Left lobe of liver (tissue), 2 donors: Measurements from ENCODE around the gene ANTXR1. TPM values are rescaled to one million over a fixed set of nuclear protein-coding genes. Genes with fewer than 3 reads are reported as not detected.
A peak's percentile ranks its signal among the peaks of the same experiment; 100 is the strongest.

Experiments used
- ATAC-seq: fragments of 200-7000 bp; cut with Tn5 transposase; one replicate; pipeline ENCODE4 v1.9.1; 2020; ENCODE audit warnings: mild to moderate bottlenecking, moderate library complexity
- DNase-seq: peaks from one replicate; pipeline ENCODE4 v3.0.0-alpha.2; 2020; ENCODE audit warnings: low spot score
- total RNA-seq: library from RNA; stranded (reverse); gene quantifications from one replicate; pipeline ENCODE4 v1.2.1, GENCODE V29; 2021
- donor health status: DM: no; HTN: no; CAD: no; lungs with moderate emphysema.
- donor health status: DM: no; HTN: yes; CAD: no.

The ANTXR1 gene
- total RNA-seq, 1 donor from 2014 or later = 2.2 TPM

- no peak for ATAC-seq
- no peak for DNase-seq
Measured at GRCh38 chr2:69092857-69093256, 79.9 kb downstream of the ANTXR1 start.

GRCh38 chr2:69095305-69095704, 82.3 kb downstream of the ANTXR1 start:
- ATAC-seq (no peak), DNase-seq (no peak)

DNA sequence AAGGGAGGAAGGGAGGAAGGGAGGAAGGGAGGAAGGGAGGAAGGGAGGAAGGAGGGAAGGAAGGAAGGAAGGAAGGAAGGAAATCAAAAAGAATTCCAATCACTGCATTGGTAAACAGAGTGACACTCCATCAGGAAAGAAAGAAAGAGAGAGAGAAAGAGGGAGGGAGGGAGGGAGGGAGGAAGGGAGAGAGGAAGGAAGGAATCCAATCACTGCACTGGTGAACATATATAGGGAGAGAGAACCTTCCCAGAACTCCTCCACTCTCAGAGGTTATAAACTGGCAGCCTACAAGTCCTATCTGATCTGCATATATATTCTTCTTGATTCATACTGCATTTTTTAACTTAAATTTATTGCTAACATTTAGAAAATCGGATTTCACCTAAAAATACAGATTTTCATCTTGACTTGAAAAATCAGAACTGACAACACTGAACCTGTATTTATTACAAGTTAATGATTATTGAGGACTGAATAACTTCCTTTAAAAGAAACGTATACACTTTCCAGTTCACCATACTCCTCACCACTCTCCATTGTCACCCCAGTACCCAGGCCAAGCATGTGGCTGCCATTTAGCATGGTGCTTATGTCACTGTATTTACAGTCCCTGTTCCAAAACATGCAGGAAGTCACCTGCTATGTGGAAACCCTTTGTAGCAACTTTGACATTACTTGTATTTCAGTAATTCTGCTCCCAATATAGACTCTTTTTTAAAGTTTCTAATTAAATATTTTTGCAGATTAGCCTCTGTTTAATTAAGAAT, 83.5 kb downstream of the ANTXR1 start:
- DNase-seq (no peak), ATAC-seq (no peak)

- no peak for DNase-seq
- peak; percentile 63 for ATAC-seq
Measured at GRCh38 chr2:69097148-69097610, 84.2 kb downstream of the ANTXR1 start.

DNA sequence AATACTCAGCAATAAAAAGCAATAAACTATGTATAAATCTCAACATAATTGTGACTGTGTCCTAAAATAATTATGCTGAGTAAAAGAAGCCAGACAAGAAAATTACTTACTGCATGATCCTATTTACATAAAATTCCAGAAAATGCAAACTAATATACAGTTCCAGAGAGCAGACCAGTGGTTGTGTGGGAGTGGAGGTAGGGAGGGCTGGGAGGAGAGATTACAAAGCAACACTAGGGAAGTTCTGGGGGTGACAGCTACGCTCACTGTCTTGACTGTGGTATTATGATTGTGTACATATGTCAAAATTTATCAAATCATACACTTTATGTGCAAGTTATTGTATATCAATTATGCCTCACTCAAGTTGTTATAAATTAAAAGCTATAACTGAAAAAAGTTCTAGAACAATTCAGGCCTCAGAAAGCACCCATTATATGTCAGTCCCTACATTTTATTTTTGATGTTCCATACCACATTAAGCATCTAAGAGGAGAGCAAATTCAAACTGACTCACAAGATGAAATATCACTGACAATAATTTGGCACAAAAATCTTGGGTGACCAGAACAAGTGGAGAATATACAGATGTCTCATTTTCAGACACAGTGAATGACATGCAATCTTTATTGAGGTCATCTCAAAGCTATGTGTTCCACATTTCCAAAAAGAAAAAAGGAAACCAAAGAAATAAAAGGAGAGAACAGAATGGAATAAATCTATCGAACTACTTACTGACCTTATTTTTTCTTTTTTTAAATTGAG, 85.1 kb downstream of the ANTXR1 start:
- DNase-seq = no peak
- ATAC-seq = no peak

DNA sequence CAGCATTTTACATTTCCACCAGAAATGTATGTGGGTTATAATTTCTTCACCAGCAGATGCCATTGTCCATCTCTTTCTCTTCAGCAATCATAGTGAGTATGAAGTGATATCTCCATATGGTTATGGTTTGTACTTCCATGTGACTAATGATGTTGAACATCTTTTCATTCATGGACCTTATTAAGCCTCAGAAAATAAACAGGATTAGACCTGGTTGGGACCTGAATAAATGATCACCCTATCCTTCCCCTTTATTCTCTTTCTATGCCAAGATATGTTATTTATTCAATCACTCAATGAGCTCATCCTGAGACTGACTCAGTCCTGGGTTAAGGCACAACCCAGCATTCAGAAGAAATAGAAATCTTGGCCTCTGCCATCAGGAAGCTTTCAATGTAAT, 86.6 kb downstream of the ANTXR1 start:
- DNase-seq (no peak), ATAC-seq (no peak)

- DNase-seq = no peak
- ATAC-seq = no peak
Measured at GRCh38 chr2:69100220-69100723, 87.3 kb downstream of the ANTXR1 start.

GRCh38 chr2:69102041-69102593, 89.1 kb downstream of the ANTXR1 start:
- DNase-seq (no peak), ATAC-seq (no peak)

DNA sequence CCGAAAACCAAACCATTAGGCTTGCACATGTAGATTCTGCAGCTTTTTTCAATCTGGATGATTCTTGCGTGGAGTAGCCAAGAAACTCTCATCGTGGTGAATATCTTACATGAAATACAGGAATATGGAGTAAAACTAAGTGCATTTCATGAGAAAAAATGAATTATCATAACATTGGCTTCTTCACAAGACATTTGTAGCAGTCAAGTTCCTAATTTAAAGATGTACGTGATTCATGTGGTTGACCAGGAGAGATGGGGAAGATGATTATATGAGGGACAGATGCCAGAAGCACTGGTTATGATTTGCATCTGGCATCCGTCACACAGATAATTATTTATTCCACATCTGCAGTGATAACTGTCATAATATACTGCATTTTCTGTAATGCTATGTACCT, 90.4 kb downstream of the ANTXR1 start:
- no peak for DNase-seq
- no peak for ATAC-seq

- DNase-seq (no peak), ATAC-seq (no peak)
Measured at GRCh38 chr2:69104261-69104660, 91.3 kb downstream of the ANTXR1 start.

DNA sequence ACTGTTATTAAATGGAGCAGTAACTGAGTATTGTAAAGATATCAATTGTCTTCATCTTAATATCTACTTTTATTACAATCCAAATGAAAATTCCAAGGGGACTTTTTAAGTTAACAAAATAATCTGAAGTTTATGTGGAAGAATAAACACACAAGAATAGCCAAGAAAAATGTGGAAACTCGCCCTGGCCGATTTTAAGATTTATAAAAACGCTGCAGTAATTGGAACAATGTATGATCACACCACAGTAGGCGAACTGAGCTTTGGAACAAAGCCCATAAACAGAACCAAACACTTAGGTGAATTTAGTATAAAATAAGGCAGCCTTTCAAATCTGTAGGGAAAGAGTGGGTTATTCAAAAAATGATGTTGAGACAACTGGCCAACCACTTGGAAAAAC, 96.3 kb downstream of the ANTXR1 start:
- DNase-seq = no peak
- ATAC-seq = no peak

GRCh38 chr2:69111076-69111475, 98.1 kb downstream of the ANTXR1 start:
- DNase-seq (no peak), ATAC-seq (no peak)

- DNase-seq = no peak
- ATAC-seq = no peak
Measured at GRCh38 chr2:69113627-69114026, 100.6 kb downstream of the ANTXR1 start.

DNA sequence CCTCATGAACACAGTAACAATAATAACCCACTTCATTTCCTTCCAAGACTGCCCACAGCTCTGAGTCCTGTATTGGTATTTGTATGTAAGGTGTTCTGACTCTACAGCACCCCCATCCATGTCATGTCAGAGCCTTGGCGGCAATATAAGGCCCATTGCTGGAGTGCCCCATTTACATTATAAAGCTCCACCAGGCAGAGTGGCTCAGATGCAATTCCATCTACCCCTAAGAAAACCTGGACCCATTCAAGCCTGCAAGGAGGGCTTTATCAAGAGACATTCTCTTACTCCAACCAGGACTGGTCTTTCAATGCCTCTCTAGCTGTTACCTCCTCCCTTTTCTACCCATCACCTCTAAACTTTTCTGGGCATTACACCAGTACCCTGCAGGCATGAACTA, 101.6 kb downstream of the ANTXR1 start:
- ATAC-seq = no peak
- DNase-seq = no peak

GRCh38 chr2:69116438-69116837, 103.5 kb downstream of the ANTXR1 start:
- DNase-seq = no peak
- no peak for ATAC-seq

DNA sequence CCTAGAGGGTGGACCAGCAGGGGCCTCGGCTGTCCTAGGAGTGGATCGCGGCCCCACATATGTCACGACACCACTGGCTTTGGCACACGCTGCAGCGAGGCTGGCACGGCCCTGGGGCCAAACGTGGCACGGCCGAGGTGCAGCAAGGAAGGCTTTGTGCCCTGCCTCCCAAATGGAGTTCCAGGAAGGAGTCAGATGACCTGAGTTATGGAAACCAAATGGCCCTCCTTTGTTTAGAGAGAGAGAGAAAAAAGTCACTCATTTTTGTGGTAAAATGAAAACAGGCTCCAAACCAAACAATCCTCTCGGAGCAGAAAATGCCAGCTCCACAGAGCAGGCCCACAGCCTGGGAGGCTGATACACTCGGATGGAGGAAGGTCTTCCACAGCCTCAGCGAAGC, 105.6 kb downstream of the ANTXR1 start:
- ATAC-seq (no peak), DNase-seq (no peak)

DNA sequence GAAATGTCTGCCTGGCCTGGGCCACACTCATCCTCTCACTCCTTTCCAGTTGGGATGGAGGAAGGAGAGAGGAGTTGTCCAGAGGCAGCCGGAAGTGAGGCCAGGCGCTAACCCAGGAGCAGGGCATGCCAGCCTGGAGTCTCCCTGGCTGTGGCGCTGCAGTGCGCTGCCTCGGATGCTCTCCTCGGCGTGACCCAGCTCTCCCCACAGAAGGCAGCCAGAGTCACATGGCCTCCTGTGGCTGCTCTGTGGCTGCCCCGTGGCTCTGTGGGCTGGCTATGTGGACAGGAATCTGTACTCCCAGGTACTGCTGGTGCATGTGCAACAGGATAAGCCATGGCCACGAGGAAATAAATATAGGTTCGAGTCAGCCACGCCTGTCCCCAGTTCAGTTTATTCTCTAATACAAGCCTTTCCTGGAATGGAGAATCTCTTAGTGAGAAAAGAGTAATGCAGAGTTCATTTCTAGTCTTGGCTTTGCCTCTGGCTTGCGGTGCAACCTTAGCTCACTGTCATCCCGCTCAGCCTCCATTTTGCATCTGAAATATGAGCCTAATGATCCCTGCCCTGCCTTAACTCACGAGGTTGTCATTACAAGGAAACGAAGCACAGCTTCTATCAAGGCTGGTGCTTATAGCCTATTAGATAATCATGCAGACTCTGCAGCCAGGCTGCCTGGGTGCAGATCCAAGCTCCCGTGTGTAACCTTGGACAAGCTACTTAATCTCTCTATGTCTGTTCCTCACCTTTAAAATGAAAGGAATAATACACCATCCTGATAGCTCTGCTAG, 106.3 kb downstream of the ANTXR1 start:
- ATAC-seq (no peak), DNase-seq (no peak)

GRCh38 chr2:69122271-69122670, 109.3 kb downstream of the ANTXR1 start:
- DNase-seq = no peak
- no peak for ATAC-seq

- ATAC-seq = no peak
- no peak for DNase-seq
Measured at GRCh38 chr2:69123182-69123581, 110.2 kb downstream of the ANTXR1 start.

- no peak for ATAC-seq
- DNase-seq = no peak
Measured at GRCh38 chr2:69124343-69124742, 111.4 kb downstream of the ANTXR1 start.

DNA sequence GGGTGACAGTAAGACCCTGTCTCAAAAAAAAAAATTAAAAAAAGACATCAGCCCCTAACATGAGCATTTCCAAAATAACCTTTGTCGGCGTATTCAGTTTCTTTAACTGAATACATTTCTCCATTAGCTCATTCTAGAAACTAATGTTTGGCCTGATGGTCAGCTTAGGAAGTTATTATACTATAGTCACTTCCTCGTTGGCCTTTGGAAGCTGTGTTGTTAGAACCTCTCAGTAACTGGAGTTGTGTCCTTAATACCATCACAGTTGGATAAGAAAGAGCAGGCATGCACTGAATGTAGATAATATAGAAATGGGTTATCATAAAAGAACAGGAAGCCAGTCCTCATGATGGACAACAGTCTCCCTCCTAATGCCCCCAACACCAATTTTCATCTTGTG, 112.8 kb downstream of the ANTXR1 start:
- no peak for ATAC-seq
- no peak for DNase-seq
